ENCODE data around the gene EXOC3L4.

- no peak for TF ChIP-seq POLR2A (IDR thresholded peaks at IDR 0.05; ENCODE audit: low read depth, low read length)
- no peak for TF ChIP-seq TAF1 (IDR thresholded peaks at IDR 0.05; ENCODE audit: low read depth, low read length)
- TF ChIP-seq POLR2AphosphoS5 (IDR thresholded peaks at IDR 0.05; ENCODE audit: low read depth, low read length): no peak
Measured at GRCh38 chr14:103157969-103158368, 63.4 kb downstream of the EXOC3L4 start.
